Mesodermal cell (in vitro differentiated cells): ENCODE data around the gene MAGED4.

Experiments used
- H3K27ac ChIP-seq: 2 replicates; pipeline ENCODE4 v1.7.0; 2013; ENCODE audit warnings: mild to moderate bottlenecking, low read depth, low read length, moderate library complexity; ENCODE audit not compliant: severe bottlenecking
- H3K36me3 ChIP-seq: 2 replicates; pipeline ENCODE4 v1.7.1; 2013; ENCODE audit warnings: mild to moderate bottlenecking, low read length, moderate library complexity; ENCODE audit not compliant: control insufficient read depth, insufficient read depth
- H3K4me1 ChIP-seq: one replicate; pipeline ENCODE4 v1.7.1; 2013; ENCODE audit warnings: mild to moderate bottlenecking, low read length; ENCODE audit not compliant: insufficient read depth, control insufficient read depth, poor library complexity, severe bottlenecking
- H3K4me3 ChIP-seq: 2 replicates; pipeline ENCODE4 v1.7.0; 2013; ENCODE audit warnings: low read length, control low read depth, mild to moderate bottlenecking; ENCODE audit not compliant: insufficient read depth, poor library complexity, severe bottlenecking; ENCODE audit errors: extremely low read depth
- H3K9me3 ChIP-seq: 2 replicates; pipeline ENCODE4 v1.7.1; 2013; ENCODE audit warnings: mild to moderate bottlenecking, low read length, moderate library complexity; ENCODE audit not compliant: control insufficient read depth
- WGBS, 2 experiments: methylation state at CpG; one replicate each; pipeline ENCODE4 v1.1.5; 2013; ENCODE audit warnings: missing lambda C conversion rate in 2 of 2; ENCODE audit not compliant: insufficient coverage in 2 of 2; 5-methylcytosine and 5-hydroxymethylcytosine counted together

MAGED4 gene

GRCh38 chrX:52216541-52216940 lies 31.9 kb downstream of the MAGED4 start:
- no peak overlapping the region for H3K4me3 ChIP-seq
- H3K9me3 ChIP-seq: no peaks in the 10 kb centered on the region
- WGBS, 2 experiments: 60 to 100% methylated on average over 1 of the region's 3 CpGs
- no peaks in the 10 kb centered on the region for H3K4me1 ChIP-seq
- no peak overlapping the region for H3K27ac ChIP-seq
- no peaks in the 10 kb centered on the region for H3K36me3 ChIP-seq

- Histone ChIP-seq H3K27ac (no peak overlapping the region), H3K9me3 (no peaks in the 10 kb centered on the region), H3K4me1 (no peaks in the 10 kb centered on the region), H3K36me3 (no peaks in the 10 kb centered on the region), H3K4me3 (no peak overlapping the region)
- 80% methylated on average over 2 of the region's 2 CpGs; no CpG with 5 or more reads in 1 of the 2 experiments for WGBS, 2 experiments
These were observed 32.9 kb downstream of the MAGED4 start for GRCh38 chrX:52217494-52218160.

GRCh38 chrX:52220936-52221335 lies 36.2 kb downstream of the MAGED4 start:
- Histone ChIP-seq H3K27ac (no peak overlapping the region), H3K4me3 (no peak overlapping the region), H3K9me3 (no peaks in the 10 kb centered on the region)

More at GRCh38 chrX:52220936-52221335, 36.2 kb downstream of the MAGED4 start:
- no peaks in the 10 kb centered on the region for H3K36me3 ChIP-seq
- no peaks in the 10 kb centered on the region for H3K4me1 ChIP-seq
